Measurements from ENCODE around the gene PLOD2. TPM values are rescaled to one million over a fixed set of nuclear protein-coding genes. Genes with fewer than 3 reads are reported as not detected.

Gene PLOD2
- total RNA-seq: 100 to 1,000 TPM in 1 of 2 donors, 10 to 100 TPM in 1; 66.7 to 245 TPM

GRCh38 chr3:146160964-146161662 is at the start of gene PLOD2:
Gene PLOD2 (minus strand): TSS chr3:146161184. CDS start chr3:146160989, 195 bp downstream.
- no peaks in the 10 kb centered on the region for H3K36me3 ChIP-seq
- no peaks in the 10 kb centered on the region for H3K9me3 ChIP-seq
- no peaks in the 10 kb centered on the region for H3K27me3 ChIP-seq
- H3K4me1 ChIP-seq: no peaks in the 10 kb centered on the region
- peak within 1 kb of the TSS; percentile 94 for H3K27ac ChIP-seq
- no peak for TF ChIP-seq CTCF (IDR thresholded peaks at IDR 0.05)
- peak within 1 kb of the TSS; percentile 67 for H3K4me3 ChIP-seq
- intact Hi-C loops (cut with DNase I): no loop called here
- H3K9ac ChIP-seq (ENCODE audit: low read depth in 2 of 2, low read length in 2 of 2): peak within 1 kb of the TSS; percentile 76 to 96
- DNase-seq: peak; percentile 81

DNA sequence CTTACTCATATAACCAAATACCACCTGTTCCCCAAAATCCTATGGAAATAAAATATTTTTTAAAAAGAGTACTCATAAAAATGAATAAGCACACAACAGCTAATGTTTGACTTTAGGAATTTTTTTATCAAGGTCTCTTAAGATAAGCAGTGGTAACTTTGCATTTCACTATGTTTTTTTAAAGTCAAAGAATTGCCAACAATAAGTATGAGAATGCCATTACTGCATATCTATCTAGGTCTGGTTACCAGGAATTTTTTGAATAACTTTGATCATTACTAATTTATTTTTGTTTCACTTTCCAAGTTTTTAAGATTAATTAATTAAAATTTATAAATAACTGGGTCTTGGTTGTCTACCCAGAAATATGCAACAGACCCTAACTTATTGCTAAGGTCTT is 48.4 kb upstream of the PLOD2 start:
- no peaks in the 10 kb centered on the region for H3K9me3 ChIP-seq
- H3K27ac ChIP-seq: no peak overlapping the region
- no peak overlapping the region for H3K9ac ChIP-seq (ENCODE audit: low read depth in 2 of 2, low read length in 2 of 2)
- intact Hi-C loops (cut with DNase I): loop anchor here (10.0 kb wide), 1 partner anchor 375 kb away; no protein-coding TSS in a partner anchor
- no peak for TF ChIP-seq CTCF (IDR thresholded peaks at IDR 0.05)
- no peaks in the 10 kb centered on the region for H3K4me1 ChIP-seq
- H3K27me3 ChIP-seq: no peaks in the 10 kb centered on the region
- no peak overlapping the region for H3K4me3 ChIP-seq
- no peaks in the 10 kb centered on the region for H3K36me3 ChIP-seq
- no peak for DNase-seq

- intact Hi-C loops (cut with DNase I): loop anchor here (10.0 kb wide), 1 partner anchor 381 kb away; no protein-coding TSS in a partner anchor
- no peaks in the 10 kb centered on the region for H3K27me3 ChIP-seq
- no peaks in the 10 kb centered on the region for H3K36me3 ChIP-seq
- no peak overlapping the region for H3K27ac ChIP-seq
- H3K4me1 ChIP-seq: no peaks in the 10 kb centered on the region
- no peak for TF ChIP-seq CTCF (IDR thresholded peaks at IDR 0.05)
- H3K4me3 ChIP-seq: no peak overlapping the region
- no peak overlapping the region for H3K9ac ChIP-seq (ENCODE audit: low read depth in 2 of 2, low read length in 2 of 2)
- no peak for DNase-seq
- no peaks in the 10 kb centered on the region for H3K9me3 ChIP-seq
Measured at GRCh38 chr3:146203776-146204175, 42.8 kb upstream of the PLOD2 start.

- Histone ChIP-seq H3K9me3 (no peaks in the 10 kb centered on the region), H3K36me3 (no peaks in the 10 kb centered on the region), H3K9ac (ENCODE audit: low read depth in 2 of 2, low read length in 2 of 2) (no peak overlapping the region), H3K27me3 (no peaks in the 10 kb centered on the region), H3K27ac (no peak overlapping the region), H3K4me3 (no peak overlapping the region), H3K4me1 (no peaks in the 10 kb centered on the region)
- no peak for TF ChIP-seq CTCF (IDR thresholded peaks at IDR 0.05)
- no peak for DNase-seq
- intact Hi-C loops (cut with DNase I): loop anchor here (10.0 kb wide), 1 partner anchor 384 kb away; no protein-coding TSS in a partner anchor
Measured at GRCh38 chr3:146200461-146201220, 39.7 kb upstream of the PLOD2 start.

DNA sequence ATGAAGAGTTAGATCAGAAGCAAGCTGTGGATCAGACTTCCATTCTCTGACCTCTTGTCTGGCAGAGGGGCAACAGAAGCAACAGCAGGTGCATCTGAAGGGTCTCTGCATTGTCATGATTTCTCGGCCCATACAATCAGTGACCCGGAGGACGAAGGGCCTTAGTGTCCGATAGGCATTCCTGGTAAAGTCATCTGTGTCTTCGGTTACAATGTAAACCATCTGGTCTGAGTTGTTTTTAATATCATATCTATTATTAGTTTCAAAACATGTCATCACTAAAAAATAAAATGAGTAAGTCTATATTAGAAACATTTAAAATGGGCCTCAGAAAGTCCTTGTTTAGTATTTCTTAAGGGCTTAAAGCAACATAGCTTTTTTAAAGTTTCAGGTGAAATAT is 38.8 kb upstream of the PLOD2 start:
- intact Hi-C loops (cut with DNase I): loop anchor here (10.0 kb wide), 1 partner anchor 385 kb away; no protein-coding TSS in a partner anchor
- H3K36me3 ChIP-seq: no peaks in the 10 kb centered on the region
- H3K4me3 ChIP-seq: no peak overlapping the region
- H3K4me1 ChIP-seq: no peaks in the 10 kb centered on the region
- DNase-seq: no peak
- no peak overlapping the region for H3K27ac ChIP-seq
- H3K9me3 ChIP-seq: no peaks in the 10 kb centered on the region
- H3K9ac ChIP-seq (ENCODE audit: low read depth in 2 of 2, low read length in 2 of 2): no peak overlapping the region
- no peaks in the 10 kb centered on the region for H3K27me3 ChIP-seq
- TF ChIP-seq CTCF (IDR thresholded peaks at IDR 0.05): no peak

Data from colonic mucosa (tissue), 4 donors.